NCI-H1105 (cell line): ENCODE data around the gene CT45A3.
"Not testable (repeated sequence)": the region's sequence is repeated elsewhere in the genome, so short reads cannot be mapped to it uniquely, and the experiment has no call there.

Experiments used
- DNase-seq: peaks from one replicate; lab custom pipeline; 2025; lab: John Stamatoyannopoulos, UW

CT45A3 gene, protein sequence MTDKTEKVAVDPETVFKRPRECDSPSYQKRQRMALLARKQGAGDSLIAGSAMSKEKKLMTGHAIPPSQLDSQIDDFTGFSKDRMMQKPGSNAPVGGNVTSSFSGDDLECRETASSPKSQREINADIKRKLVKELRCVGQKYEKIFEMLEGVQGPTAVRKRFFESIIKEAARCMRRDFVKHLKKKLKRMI

DNA sequence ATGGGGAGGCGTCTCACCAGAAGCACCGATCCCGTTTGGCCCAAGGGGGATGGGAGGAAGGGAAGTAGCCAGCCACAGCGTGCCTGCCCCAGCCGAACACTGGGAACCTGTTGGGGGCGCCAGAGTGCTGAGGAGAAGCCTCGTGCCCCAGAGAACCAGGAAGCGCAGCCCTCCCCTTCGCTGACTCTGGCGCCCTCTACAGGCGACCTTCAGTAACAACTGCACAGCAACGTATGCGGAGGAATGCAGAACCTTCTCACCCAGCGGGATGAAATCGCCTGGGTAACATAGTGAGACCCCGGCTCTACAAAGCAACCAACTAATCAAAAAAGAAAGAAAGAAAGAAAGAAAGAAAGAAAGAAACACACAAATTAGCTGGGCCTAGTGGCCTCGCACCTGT is at the start of gene CT45A3:
TSS of gene CT45A3 (minus strand) at position 101 of the 400 bp plus-strand sequence. CDS start 3,747 bp downstream, outside the sequence.
- DNase-seq, result not testable (repeated sequence)

DNA sequence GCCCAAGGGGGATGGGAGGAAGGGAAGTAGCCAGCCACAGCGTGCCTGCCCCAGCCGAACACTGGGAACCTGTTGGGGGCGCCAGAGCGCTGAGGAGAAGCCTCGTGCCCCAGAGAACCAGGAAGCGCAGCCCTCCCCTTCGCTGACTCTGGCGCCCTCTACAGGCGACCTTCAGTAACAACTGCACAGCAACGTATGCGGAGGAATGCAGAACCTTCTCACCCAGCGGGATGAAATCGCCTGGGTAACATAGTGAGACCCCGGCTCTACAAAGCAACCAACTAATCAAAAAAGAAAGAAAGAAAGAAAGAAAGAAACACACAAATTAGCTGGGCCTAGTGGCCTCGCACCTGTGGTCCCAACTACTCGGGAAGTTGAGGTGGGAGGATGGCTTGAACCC is 34.7 kb upstream of the CT45A3 start, which contains the start of gene CT45A6:
TSS of gene CT45A6 (minus strand) at position 101 of the 400 bp plus-strand sequence. CDS start 3,794 bp downstream, outside the sequence.
- DNase-seq, result not testable (repeated sequence)

DNA sequence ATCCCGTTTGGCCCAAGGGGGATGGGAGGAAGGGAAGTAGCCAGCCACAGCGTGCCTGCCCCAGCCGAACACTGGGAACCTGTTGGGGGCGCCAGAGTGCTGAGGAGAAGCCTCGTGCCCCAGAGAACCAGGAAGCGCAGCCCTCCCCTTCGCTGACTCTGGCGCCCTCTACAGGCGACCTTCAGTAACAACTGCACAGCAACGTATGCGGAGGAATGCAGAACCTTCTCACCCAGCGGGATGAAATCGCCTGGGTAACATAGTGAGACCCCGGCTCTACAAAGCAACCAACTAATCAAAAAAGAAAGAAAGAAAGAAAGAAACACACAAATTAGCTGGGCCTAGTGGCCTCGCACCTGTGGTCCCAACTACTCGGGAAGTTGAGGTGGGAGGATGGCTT is 17.4 kb upstream of the CT45A3 start, which contains the start of gene CT45A5:
TSS of gene CT45A5 (minus strand) at position 101 of the 400 bp plus-strand sequence. CDS start 3,774 bp downstream, outside the sequence.
- not testable (repeated sequence) for DNase-seq

DNA sequence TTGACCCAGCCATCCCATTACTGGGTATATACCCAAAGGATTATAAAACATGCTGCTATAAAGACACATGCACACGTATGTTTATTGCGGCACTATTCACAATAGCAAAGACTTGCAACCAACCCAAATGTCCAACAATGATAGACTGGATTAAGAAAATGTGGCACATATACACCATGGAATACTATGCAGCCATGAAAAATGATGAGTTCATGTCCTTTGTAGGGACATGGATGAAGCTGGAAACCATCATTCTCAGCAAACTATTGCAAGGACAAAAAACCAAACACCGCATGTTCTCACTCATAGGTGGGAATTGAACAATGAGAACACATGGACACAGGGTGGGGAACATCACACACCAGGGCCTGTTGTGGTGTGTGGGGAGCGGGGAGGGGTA is 23.3 kb downstream of the CT45A3 start:
- not testable (repeated sequence) for DNase-seq

DNA sequence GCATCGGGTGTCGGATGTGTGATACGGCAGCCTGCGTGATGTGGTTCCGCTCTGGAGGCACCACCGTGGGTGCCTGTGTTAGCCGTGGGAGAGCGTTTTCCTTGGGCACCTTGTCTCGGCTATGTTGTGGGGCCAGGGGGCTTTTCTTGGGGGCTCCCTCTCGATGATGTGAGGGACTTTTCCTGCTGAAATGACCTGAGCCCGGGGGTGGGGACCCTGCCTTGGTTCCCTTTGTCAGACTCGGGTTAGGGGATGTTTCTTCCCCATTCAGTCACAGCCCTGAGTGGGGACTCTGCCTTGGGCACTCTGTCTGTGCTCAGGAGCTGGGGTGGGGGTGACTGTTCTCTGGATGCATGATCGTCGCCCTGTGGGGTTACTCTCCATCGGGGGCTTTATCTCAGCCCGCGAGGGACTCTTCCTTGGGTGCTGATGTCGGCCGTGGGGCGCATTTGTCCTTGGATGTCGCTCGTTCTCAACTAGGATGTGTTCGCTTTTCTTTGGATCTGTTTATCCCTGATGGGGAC is 26.7 kb downstream of the CT45A3 start:
- no peak for DNase-seq

DNA sequence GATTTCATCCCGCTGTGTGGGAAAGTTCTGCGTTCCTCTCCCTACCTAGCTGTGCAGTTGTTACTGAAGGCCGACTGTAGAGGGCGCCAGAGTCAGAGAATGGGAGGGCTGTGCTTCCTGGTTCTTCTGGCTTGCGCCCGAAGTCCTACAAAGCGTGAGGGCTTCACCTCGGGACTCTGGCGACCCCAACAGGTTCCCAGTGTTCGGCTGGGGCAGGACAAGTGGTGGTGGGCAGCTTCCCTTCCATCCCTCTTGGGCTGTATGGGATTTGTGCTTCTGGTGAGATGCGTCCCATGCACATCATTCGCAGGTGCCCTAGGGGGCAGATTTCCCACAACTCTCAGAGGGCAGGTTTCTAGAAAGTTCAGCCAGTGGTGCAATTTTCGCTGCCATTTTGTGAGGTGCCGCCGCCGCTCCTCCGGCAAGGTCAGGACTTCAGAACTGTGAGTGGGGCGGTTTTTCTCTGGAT is 27.3 kb downstream of the CT45A3 start:
- no peak for DNase-seq

DNA sequence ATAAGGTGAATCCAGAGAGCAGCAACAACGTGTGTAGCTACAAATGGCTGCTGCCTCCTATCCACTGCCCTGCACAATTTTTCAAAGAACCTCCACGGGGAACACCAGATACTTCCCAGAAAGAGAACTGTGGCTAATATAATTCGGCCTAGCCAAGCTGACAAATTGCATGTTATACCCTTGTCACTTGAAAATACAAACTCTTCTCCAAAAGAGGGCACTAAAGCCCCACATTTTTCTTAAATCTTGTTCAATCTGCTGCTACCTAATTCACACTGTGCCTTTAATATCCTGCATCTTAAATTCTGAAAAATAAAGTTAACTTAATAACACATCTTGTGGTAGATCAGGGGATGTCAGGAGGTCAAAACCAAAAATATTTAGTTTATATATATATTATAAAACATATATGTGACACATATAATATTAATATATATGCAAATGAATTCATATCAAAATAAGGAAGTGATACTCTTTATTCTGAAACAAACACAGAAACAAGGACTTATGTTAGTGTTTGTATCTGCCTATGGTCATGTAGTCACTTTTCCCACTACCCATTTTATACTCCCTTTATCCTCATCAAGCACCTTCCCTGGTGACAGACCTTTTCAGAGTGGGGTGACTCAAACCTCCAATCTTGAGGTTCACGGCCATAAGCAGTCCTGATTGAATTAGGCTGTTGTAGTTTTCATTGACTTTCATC is 30.5 kb downstream of the CT45A3 start:
- no peak for DNase-seq

DNA sequence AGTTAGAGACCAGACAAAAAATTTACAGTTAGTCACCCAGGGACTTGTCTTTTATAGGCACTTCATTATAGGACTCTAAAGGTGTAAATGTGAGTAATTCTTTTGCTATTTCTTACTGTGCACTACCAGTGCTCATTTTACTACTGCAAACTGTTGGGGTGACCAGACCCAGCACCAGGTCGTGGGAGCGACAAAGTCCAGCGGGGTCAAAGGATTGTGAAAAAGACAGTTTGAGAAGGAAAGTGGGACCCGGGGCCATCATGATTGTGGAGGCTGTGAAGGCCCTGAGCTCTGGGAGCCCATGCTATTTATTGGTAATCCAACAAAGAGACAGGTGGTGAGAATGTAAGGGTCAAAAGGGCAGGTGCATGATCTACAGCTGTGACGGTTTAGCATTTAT is 33.3 kb downstream of the CT45A3 start:
- not testable (repeated sequence) for DNase-seq

DNA sequence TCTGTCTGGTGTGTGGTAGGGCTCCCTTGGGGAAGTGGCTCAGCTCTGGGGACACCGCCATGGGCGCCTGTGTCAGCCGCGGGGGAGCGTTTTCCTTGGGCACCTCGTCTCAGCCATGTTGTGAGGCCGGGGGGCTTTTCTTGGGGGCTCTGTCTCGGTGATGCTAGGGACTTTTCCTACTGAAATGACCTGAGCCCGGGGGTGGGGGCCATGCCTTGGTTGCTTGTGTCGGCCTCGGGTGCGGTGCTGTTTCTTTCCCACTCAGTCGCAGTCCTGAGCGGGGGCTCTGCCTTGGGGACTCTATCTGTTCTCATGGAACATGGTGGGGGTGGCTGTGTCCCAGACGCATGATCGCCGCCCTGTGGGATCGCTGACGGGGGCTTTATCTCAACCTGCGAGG is 54.2 kb downstream of the CT45A3 start:
- no peak for DNase-seq

DNA sequence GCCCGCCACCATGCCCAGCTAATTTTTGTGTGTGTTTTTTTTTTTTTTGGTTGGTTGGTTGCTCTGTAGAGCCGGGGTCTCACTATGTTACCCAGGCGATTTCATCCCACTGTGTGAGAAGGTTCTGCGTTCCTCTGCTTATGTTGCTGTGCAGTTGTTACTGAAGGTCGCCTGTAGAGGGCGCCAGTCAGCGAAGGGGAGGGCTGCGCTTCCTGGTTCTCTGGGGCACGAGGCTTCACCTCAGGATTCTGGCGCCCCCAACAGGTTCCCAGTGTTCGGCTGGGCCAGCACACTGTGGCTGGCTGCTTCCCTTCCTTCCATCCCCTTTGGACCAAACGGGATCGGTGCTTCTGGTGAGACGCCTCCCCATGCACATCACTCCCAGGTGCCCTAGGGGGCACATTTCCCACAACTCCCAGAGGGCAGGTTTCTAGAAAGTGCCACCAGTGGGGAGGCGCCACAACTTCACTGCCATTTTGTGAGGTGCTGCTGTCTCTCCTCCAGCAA is 54.8 kb downstream of the CT45A3 start, which contains the start of gene CT45A1:
TSS of gene CT45A1 (plus strand) at position 457 of the 507 bp plus-strand sequence. CDS start 5,302 bp downstream, outside the sequence.
- not testable (repeated sequence) for DNase-seq
